Suprapubic skin (tissue), 4 donors: Measurements from ENCODE around the gene CCDC71L. TPM values are rescaled to one million over a fixed set of nuclear protein-coding genes. Genes with fewer than 3 reads are reported as not detected.
"Not testable (repeated sequence)": the region's sequence is repeated elsewhere in the genome, so short reads cannot be mapped to it uniquely, and the experiment has no call there.

Source experiments
- DNase-seq, 2 donors: peaks; one replicate each; pipeline ENCODE4 v3.0.0-alpha.2; 2019; ENCODE audit warnings: low spot score in 2 of 2
- H3K27ac ChIP-seq: fragments of 200-600 bp; sonication (generic); one replicate; pipeline ENCODE4 v1.5.1; 2019
- H3K27me3 ChIP-seq: fragments of 200-600 bp; sonication (generic); one replicate; pipeline ENCODE4 v1.5.1; 2019
- H3K36me3 ChIP-seq: fragments of 200-600 bp; sonication (generic); one replicate; pipeline ENCODE4 v1.5.1; 2019
- H3K4me1 ChIP-seq: fragments of 200-600 bp; sonication (generic); one replicate; pipeline ENCODE4 v1.5.1; 2019
- H3K4me3 ChIP-seq: fragments of 200-600 bp; sonication (generic); one replicate; pipeline ENCODE4 v1.5.1; 2019; ENCODE audit warnings: mild to moderate bottlenecking
- H3K9me3 ChIP-seq: fragments of 200-600 bp; sonication (generic); one replicate; pipeline ENCODE4 v1.5.1; 2019
- CTCF ChIP-seq, 2 donors: fragments of 200-600 bp in 1 of 2; fragments of 450-650 bp in 1 of 2; sonication (generic) in 1 of 2; IDR thresholded peaks; one replicate each; pipeline ENCODE4 v1.5.1; 2016 to 2019; ENCODE audit warnings: antibody characterized with exemption in 2 of 2, mild to moderate bottlenecking in 1 of 2, moderate library complexity in 1 of 2
- EP300 ChIP-seq: sonication (generic); formaldehyde crosslinking; IDR thresholded peaks from one replicate; pipeline ENCODE4 v1.6.1; 2017; ENCODE audit warnings: antibody characterized with exemption
- POLR2A ChIP-seq, 2 donors: fragments of 450-650 bp; IDR thresholded peaks; one replicate each; pipeline ENCODE4 v1.6.1; 2017; ENCODE audit warnings: antibody characterized with exemption in 2 of 2, mild to moderate bottlenecking in 2 of 2, moderate library complexity in 2 of 2
- POLR2AphosphoS5 ChIP-seq, 3 donors: sonication (generic); formaldehyde crosslinking; IDR thresholded peaks; one replicate each; pipeline ENCODE4 v1.6.1; 2017; ENCODE audit warnings: antibody characterized with exemption in 3 of 3
- WGBS: methylation state at CpG from one replicate; pipeline ENCODE4 v1.1.5; 2018; 5-methylcytosine and 5-hydroxymethylcytosine counted together
- total RNA-seq, 4 donors: library from RNA; depleted of rRNA; stranded (reverse); fragments of >200 nt; gene quantifications; one replicate each; pipeline ENCODE4 v1.1.0, GENCODE V29; 2016

Gene CCDC71L
- total RNA-seq, 4 donors from 2014 or later = 7.8 to 18.2 (median 12.9) TPM

DNA sequence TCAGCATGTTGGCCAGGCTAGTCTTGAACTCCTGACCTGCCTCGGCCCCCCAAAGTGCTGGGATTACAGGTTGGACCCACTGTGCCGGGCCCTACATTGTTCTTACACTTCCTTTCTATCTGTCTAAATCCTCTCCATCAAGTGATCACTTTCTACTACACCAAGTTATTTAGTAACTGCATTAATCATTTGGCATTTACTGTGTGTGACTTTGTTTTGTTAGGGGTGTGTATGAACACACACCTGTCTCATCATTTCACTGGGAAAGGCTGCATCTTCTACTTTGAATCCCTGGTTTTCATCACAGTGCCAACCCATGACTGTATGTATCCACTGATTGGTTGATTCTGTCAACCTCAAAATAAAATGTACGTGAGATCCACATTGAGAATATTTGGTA is 23.0 kb upstream of the CCDC71L start:
- Histone ChIP-seq H3K4me3 (no peak overlapping the region), H3K27me3 (no peaks in the 10 kb centered on the region), H3K27ac (no peak overlapping the region), H3K4me1 (no peaks in the 10 kb centered on the region), H3K9me3 (no peaks in the 10 kb centered on the region), H3K36me3 (no peaks in the 10 kb centered on the region)
- TF ChIP-seq POLR2AphosphoS5 (IDR thresholded peaks at IDR 0.05) (no peak), CTCF (IDR thresholded peaks at IDR 0.05) (no peak), POLR2A (IDR thresholded peaks at IDR 0.05) (no peak), EP300 (no peak)
- DNase-seq = no peak
- 93% methylated on average over 3 of the region's 3 CpGs for WGBS

GRCh38 chr7:106681815-106682495 is 21.0 kb upstream of the CCDC71L start:
- H3K9me3 ChIP-seq = no peaks in the 10 kb centered on the region
- no peak overlapping the region for H3K27ac ChIP-seq
- 55% methylated on average over 5 of the region's 5 CpGs for WGBS
- no peak overlapping the region for H3K4me3 ChIP-seq
- TF ChIP-seq POLR2AphosphoS5 (IDR thresholded peaks at IDR 0.05) (no peak), CTCF (IDR thresholded peaks at IDR 0.05) (no peak), EP300 (no peak), POLR2A (IDR thresholded peaks at IDR 0.05) (no peak)
- H3K4me1 ChIP-seq = no peaks in the 10 kb centered on the region
- no peaks in the 10 kb centered on the region for H3K27me3 ChIP-seq
- DNase-seq = no peak
- H3K36me3 ChIP-seq = no peaks in the 10 kb centered on the region

- Histone ChIP-seq H3K4me3 (no peak overlapping the region), H3K9me3 (no peaks in the 10 kb centered on the region), H3K4me1 (no peaks in the 10 kb centered on the region), H3K27ac (no peak overlapping the region), H3K36me3 (no peaks in the 10 kb centered on the region), H3K27me3 (no peaks in the 10 kb centered on the region)
- no peak for TF ChIP-seq POLR2AphosphoS5 (IDR thresholded peaks at IDR 0.05)
- TF ChIP-seq EP300 = no peak
- TF ChIP-seq POLR2A (IDR thresholded peaks at IDR 0.05) = no peak
- no peak for TF ChIP-seq CTCF (IDR thresholded peaks at IDR 0.05)
- DNase-seq = no peak
- 55% methylated on average over 6 of the region's 6 CpGs for WGBS
Observed at GRCh38 chr7:106679153-106679931, 18.4 kb upstream of the CCDC71L start.

DNA sequence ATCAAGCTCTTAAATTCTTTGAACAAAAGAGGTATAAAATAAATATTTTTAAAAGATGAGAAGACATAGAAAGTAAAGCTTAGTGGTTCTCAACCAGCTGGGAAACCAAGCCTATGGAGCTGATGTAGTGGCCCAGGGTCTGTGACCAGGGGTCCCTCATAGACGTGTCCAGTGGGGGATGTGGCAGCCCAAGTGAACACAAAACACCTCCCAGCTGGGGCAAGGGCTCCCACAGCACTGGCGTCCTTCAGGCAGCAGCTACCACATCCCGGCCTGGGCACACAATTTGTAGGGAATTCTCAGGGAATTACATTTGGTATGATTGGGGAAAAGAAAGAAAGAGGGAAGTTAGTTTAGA is 17.8 kb upstream of the CCDC71L start:
- H3K27ac ChIP-seq = no peak overlapping the region
- TF ChIP-seq EP300 = no peak
- no peak for TF ChIP-seq POLR2A (IDR thresholded peaks at IDR 0.05)
- TF ChIP-seq POLR2AphosphoS5 (IDR thresholded peaks at IDR 0.05) = no peak
- no peak for TF ChIP-seq CTCF (IDR thresholded peaks at IDR 0.05)
- H3K9me3 ChIP-seq = no peaks in the 10 kb centered on the region
- DNase-seq = no peak
- WGBS = 94% methylated on average over 3 of the region's 3 CpGs
- H3K36me3 ChIP-seq = no peaks in the 10 kb centered on the region
- no peaks in the 10 kb centered on the region for H3K27me3 ChIP-seq
- H3K4me1 ChIP-seq = no peaks in the 10 kb centered on the region
- H3K4me3 ChIP-seq = no peak overlapping the region

- not testable (repeated sequence) for H3K9me3 ChIP-seq
Observed at GRCh38 chr7:106676506-106676905, 15.5 kb upstream of the CCDC71L start.

GRCh38 chr7:106673688-106674087 is 12.7 kb upstream of the CCDC71L start:
- H3K9me3 ChIP-seq, H3K36me3 ChIP-seq, DNase-seq, H3K4me3 ChIP-seq, H3K27me3 ChIP-seq, H3K27ac ChIP-seq, H3K4me1 ChIP-seq: not testable (repeated sequence)
- WGBS = 74% methylated on average over 2 of the region's 2 CpGs

More at GRCh38 chr7:106676506-106676905, 15.5 kb upstream of the CCDC71L start:
- 84% methylated on average over 2 of the region's 2 CpGs for WGBS
- not testable (repeated sequence) for H3K36me3 ChIP-seq, H3K27me3 ChIP-seq, DNase-seq, H3K4me3 ChIP-seq, H3K27ac ChIP-seq, H3K4me1 ChIP-seq

GRCh38 chr7:106671930-106672329 is 11.0 kb upstream of the CCDC71L start:
- not testable (repeated sequence) for H3K4me1 ChIP-seq, H3K9me3 ChIP-seq, H3K27me3 ChIP-seq, DNase-seq, H3K4me3 ChIP-seq, H3K36me3 ChIP-seq, H3K27ac ChIP-seq
- 93% methylated on average over 8 of the region's 8 CpGs for WGBS
